HEK293T (cell line): ENCODE results near the gene CCNY.

Experiments
- CTCF ChIA-PET: fragments of 350-600 bp; formaldehyde crosslinking; extraction: SDS; loops from one replicate; lab custom pipeline; 2021; ENCODE audit warnings: antibody characterized with exemption, inconsistent platforms; lab: Yijun Ruan, JAX
- POLR2A ChIA-PET: fragments of 350-600 bp; formaldehyde crosslinking; extraction: SDS; loops from one replicate; lab custom pipeline; 2020; ENCODE audit warnings: antibody characterized with exemption, inconsistent platforms; lab: Yijun Ruan, JAX
- DNase-seq: peaks from one replicate; pipeline ENCODE4 v3.0.0; 2012; ENCODE audit warnings: mixed read lengths; ENCODE audit errors: extremely low spot score
- ARNT ChIP-seq: fragments of 450-650 bp; IDR thresholded peaks from 2 replicates; pipeline ENCODE4 v1.6.1; 2017; ENCODE audit warnings: mild to moderate bottlenecking
- BHLHE40 ChIP-seq: fragments of 450-650 bp; IDR thresholded peaks from 2 replicates; pipeline ENCODE4 v1.6.1; 2016; ENCODE audit warnings: mild to moderate bottlenecking, moderate library complexity, borderline replicate concordance
- CTBP1 ChIP-seq: fragments of 450-650 bp; IDR thresholded peaks from 2 replicates; pipeline ENCODE4 v1.6.1; 2016; ENCODE audit warnings: borderline replicate concordance
- ELF4 ChIP-seq: fragments of 450-650 bp; IDR thresholded peaks from 2 replicates; pipeline ENCODE4 v1.6.1; 2017; ENCODE audit warnings: antibody characterized with exemption
- FOXA1 ChIP-seq: fragments of 450-650 bp; IDR thresholded peaks from 2 replicates; pipeline ENCODE4 v1.6.1; 2016; ENCODE audit warnings: mild to moderate bottlenecking
- FOXK2 ChIP-seq: fragments of 450-650 bp; IDR thresholded peaks from 2 replicates; pipeline ENCODE4 v1.6.1; 2016; ENCODE audit warnings: mild to moderate bottlenecking
- FOXM1 ChIP-seq: fragments of 450-650 bp; IDR thresholded peaks from 2 replicates; pipeline ENCODE4 v1.6.1; 2017; ENCODE audit warnings: mild to moderate bottlenecking, borderline replicate concordance
- HDGF ChIP-seq: fragments of 450-650 bp; IDR thresholded peaks from 2 replicates; pipeline ENCODE4 v1.6.1; 2017; ENCODE audit warnings: antibody characterized with exemption, borderline replicate concordance
- L3MBTL2 ChIP-seq: fragments of 450-650 bp; conservative IDR thresholded peaks from 2 replicates; pipeline ENCODE4 v1.6.1; 2016; ENCODE audit warnings: mild to moderate bottlenecking
- LEF1 ChIP-seq: fragments of 450-650 bp; IDR thresholded peaks from 2 replicates; pipeline ENCODE4 v1.6.1; 2017; ENCODE audit warnings: mild to moderate bottlenecking, borderline replicate concordance
- NFRKB ChIP-seq: fragments of 450-650 bp; IDR thresholded peaks from 2 replicates; pipeline ENCODE4 v1.6.1; 2016; ENCODE audit warnings: mild to moderate bottlenecking, moderate library complexity
- SP1 ChIP-seq: fragments of 450-650 bp; IDR thresholded peaks from 2 replicates; pipeline ENCODE4 v1.6.1; 2017
- SUZ12 ChIP-seq: fragments of 450-650 bp; IDR thresholded peaks from 2 replicates; pipeline ENCODE4 v1.6.1; 2016; ENCODE audit warnings: mild to moderate bottlenecking
- TARDBP ChIP-seq: fragments of 450-650 bp; IDR thresholded peaks from 2 replicates; pipeline ENCODE4 v1.6.1; 2016
- ZNF384 ChIP-seq: fragments of 450-650 bp; IDR thresholded peaks from 2 replicates; pipeline ENCODE4 v1.6.1; 2016
- TF ChIP-seq, protein P1 (sequence below): fragments of 450-650 bp; IDR thresholded peaks from 2 replicates; pipeline ENCODE4 v1.6.1; 2016

CCNY gene

DNA sequence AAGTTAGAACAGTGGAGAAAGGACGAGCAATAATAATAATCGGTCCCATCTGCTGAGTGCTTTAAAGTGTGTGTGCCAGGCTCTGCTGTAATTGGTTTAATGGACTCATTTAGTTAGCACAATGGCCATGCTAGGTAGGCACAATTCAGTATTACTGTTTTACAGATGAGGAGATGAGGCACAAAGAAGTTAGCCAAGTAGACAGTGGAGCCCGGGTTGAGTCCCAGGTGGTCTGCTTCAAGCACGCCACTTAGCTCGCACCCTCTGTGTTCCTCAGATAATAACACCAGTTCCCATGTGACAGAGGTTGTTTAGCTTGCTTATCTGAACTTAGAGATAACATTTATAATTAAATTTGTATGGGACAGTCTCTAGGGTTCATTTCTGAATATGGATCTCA, 167.3 kb downstream of the CCNY start:
- CTCF ChIA-PET, result no interaction called here
- POLR2A ChIA-PET, result no interaction called here
- TF ChIP-seq SP1, result no peak
- TF ChIP-seq L3MBTL2, result no peak
- no peak for TF ChIP-seq FOXM1
- no peak for TF ChIP-seq NFRKB
- no peak for TF ChIP-seq HDGF
- no peak for TF ChIP-seq CTBP1
- no peak for TF ChIP-seq BHLHE40
- TF ChIP-seq FOXA1, result no peak
- TF ChIP-seq ZNF384, result no peak
- no peak for TF ChIP-seq FOXK2
- TF ChIP-seq ARNT, result no peak
- TF ChIP-seq, protein P1, sequence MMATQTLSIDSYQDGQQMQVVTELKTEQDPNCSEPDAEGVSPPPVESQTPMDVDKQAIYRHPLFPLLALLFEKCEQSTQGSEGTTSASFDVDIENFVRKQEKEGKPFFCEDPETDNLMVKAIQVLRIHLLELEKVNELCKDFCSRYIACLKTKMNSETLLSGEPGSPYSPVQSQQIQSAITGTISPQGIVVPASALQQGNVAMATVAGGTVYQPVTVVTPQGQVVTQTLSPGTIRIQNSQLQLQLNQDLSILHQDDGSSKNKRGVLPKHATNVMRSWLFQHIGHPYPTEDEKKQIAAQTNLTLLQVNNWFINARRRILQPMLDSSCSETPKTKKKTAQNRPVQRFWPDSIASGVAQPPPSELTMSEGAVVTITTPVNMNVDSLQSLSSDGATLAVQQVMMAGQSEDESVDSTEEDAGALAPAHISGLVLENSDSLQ, result no peak
- no peak for TF ChIP-seq LEF1
- no peak for TF ChIP-seq ELF4

DNA sequence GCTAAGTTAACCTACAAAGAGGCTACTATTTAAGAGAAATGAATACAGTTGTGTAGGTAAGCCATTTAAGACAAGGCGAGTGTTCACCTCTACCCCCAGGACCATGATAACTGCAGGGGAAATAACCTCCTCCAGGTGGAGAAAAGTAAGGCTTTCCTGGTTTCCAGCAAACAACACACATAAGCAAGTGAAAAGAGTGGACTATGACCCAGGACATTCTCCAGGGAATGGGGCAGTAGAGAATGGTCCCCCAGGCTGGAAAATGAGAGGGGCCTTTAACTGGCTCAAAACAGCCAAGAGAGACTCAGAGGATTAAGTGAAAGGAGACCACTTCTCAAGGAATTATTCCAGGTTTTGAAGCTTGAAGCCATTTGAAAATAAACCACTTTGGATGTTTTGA, 167.8 kb downstream of the CCNY start:
- DNase-seq, result no peak
- ChIA-PET CTCF (interaction anchor here (0.7 kb wide), 1 partner anchor 126 kb away, joined by 4 read pairs; no protein-coding TSS in a partner anchor), POLR2A (no interaction called here)
- TF ChIP-seq L3MBTL2, result no peak
- TF ChIP-seq FOXK2, result no peak
- TF ChIP-seq, protein P1, result no peak
- TF ChIP-seq BHLHE40, result no peak
- TF ChIP-seq HDGF, result no peak
- no peak for TF ChIP-seq ARNT
- no peak for TF ChIP-seq FOXM1
- no peak for TF ChIP-seq NFRKB
- TF ChIP-seq LEF1, result no peak
- TF ChIP-seq SP1, result no peak
- no peak for TF ChIP-seq TARDBP
- no peak for TF ChIP-seq FOXA1
- no peak for TF ChIP-seq ZNF384
- TF ChIP-seq ELF4, result no peak

More for the DNA sequence above, 167.3 kb downstream of the CCNY start:
- DNase-seq, result no peak

DNA sequence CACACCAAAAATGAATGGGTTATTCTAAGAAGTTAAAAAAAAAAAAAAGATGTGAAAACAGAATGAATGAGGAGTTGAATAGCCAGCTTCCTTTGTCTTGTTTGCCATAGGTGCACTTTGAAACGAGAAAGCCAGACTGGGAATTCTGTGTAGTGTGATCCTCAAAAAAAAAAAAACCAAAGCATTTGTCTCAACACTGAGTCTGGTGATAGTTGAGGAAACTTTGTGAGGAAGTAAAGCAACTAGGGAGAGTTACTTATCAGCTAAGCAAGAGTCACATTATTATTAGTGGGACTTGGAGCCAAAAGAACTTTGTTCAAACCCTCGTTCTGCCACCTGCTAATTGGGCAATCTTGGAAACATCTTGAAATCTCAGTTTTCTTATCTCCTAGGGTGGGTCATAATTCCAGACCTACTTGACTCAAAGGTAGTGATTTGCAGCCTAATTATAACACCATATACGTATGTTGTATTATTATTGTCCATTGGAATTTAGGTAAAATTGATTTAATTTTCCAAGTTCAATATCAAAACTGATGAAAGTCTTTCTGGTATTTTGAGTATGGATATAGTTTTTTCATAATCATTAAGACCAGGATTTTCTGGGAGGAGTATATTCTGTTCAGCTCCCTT, 169.0 kb downstream of the CCNY start:
- CTCF ChIA-PET, result no interaction called here
- no peak for DNase-seq
- TF ChIP-seq HDGF (no peak), ARNT (no peak), NFRKB (no peak), ELF4 (no peak), ZNF384 (no peak), CTBP1 (no peak), LEF1 (no peak), FOXM1 (no peak), FOXA1 (no peak), SUZ12 (no peak), SP1 (no peak), FOXK2 (no peak), TARDBP (no peak), L3MBTL2 (no peak)
- TF ChIP-seq, protein P1, result no peak
- POLR2A ChIA-PET, result no interaction called here

DNA sequence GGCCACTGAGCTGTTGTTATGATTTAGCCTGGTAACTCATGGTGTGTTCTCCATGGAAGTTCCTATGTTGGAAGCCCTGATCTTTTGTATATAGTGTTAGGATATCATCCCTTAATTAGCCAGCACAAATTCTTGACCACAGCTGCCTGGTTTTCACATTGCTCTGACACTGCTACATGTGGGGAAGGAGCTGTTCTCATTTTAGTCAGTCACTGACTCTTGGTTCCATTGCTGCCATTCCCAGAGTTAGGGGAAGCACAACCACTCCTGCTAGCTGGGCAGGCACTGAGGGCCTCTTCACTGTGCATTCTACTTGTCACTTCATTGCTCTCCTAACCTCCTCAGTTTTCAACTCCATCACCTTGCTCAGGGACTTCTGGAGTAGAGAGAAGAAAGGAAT, 170.4 kb downstream of the CCNY start:
- ChIA-PET CTCF (no interaction called here), POLR2A (no interaction called here)

DNA sequence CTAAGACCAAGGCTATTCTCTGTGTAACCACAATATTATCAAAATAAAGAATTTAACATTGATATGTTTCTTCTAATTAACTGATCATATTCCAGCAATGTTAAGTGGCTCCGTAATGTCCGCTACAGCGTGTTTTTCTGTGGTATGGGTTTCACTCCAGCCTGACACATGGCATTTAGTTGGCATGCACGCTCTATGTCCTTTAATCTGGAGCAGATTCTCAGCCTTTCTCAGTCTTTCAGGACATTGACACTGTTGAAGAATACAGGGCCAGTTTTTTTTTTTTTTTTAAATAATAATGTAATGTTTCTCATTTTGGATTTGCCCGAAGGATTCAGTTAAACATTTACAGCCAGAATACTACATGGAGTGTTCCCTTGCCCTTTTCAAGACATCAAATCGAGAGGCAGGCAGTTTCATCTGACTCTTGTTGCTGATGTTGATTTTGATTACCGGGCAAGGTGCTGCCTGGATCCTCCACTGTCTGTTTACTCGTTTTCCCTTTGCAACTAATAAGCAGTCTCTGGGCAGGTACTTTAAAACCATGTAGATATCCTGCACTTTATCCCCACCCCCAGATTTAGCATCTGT, 171.3 kb downstream of the CCNY start:
- ChIA-PET CTCF (no interaction called here), POLR2A (no interaction called here)
- no peak for TF ChIP-seq L3MBTL2
- no peak for TF ChIP-seq CTBP1
- no peak for TF ChIP-seq ARNT
- no peak for DNase-seq

More for the DNA sequence above, 170.4 kb downstream of the CCNY start:
- no peak for DNase-seq
- TF ChIP-seq BHLHE40 (no peak), SUZ12 (no peak), ZNF384 (no peak), TARDBP (no peak), FOXK2 (no peak), ELF4 (no peak)

DNA sequence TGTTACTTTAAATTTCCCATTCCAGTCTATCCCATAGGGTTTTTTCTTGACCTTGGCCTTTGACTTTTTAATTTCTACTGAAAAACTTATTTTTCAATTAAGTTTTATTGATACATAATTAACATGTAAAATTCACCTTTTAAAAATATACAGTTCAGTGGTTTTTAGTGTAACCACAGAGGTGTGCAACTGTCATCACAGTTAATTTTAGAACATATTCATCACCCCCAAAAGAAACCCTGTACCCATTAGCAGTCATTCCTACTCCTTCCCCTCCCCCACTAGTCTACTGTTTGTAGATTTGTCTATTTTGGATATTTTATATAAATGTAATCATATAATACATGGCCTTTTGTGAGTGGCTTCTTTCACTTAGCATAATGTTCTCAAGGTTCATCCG, 172.3 kb downstream of the CCNY start:
- CTCF ChIA-PET, result no interaction called here
- TF ChIP-seq SUZ12 (no peak), FOXA1 (no peak), L3MBTL2 (no peak), NFRKB (no peak), ZNF384 (no peak), HDGF (no peak), ARNT (no peak), TARDBP (no peak), FOXK2 (no peak), LEF1 (no peak), SP1 (no peak), FOXM1 (no peak), ELF4 (no peak), CTBP1 (no peak), BHLHE40 (no peak)
- TF ChIP-seq, protein P1, result no peak
- POLR2A ChIA-PET, result no interaction called here
- no peak for DNase-seq
